ENCODE results near the gene SLC29A2.

Gene SLC29A2

DNA sequence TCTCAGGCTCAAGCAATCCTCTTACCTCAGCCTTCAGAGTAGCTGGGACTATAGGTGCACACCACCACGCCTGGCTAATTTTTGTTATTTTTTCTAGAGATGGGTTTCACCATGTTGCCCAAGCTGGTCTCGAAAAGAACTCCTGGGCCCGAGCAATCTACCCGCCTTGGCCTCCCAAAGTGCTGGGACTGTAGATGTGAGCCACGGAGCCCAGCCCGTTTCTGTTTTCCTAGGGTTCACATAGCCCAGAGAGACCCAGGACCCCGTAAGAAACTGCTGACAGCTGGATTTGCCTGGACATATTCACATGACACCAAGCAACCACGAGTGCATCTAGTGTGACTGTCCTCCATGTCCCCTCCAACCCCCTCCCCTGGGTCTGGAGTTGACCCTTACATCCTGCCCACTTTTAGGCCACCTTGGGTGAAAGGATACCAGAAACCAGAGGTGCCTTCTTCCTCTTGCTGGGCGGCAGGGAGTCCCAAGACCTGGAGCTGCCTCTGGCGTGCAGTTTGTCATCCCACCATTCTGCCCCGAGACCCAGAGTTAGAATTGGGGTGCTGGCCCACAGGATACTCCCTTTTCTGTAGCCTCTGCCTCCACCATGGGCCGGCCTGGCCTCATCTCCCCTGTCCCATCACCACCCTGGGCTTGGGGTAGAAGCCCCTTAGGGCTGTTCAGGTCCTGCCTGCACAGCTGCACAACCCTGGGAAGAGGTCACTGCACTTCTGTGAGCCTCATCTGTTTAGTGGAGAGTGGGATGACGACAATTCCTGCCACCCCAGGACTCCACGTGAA, 31.7 kb downstream of the SLC29A2 start:
- no peak for TF ChIP-seq CTCF (IDR thresholded peaks at IDR 0.05; ENCODE audit: control insufficient read depth, extremely low read depth, insufficient read depth)
- H3K4me3 ChIP-seq (ENCODE audit: low read depth, low read length), result no peak overlapping the region
- DNase-seq (ENCODE audit: low read depth), result no peak

DNA sequence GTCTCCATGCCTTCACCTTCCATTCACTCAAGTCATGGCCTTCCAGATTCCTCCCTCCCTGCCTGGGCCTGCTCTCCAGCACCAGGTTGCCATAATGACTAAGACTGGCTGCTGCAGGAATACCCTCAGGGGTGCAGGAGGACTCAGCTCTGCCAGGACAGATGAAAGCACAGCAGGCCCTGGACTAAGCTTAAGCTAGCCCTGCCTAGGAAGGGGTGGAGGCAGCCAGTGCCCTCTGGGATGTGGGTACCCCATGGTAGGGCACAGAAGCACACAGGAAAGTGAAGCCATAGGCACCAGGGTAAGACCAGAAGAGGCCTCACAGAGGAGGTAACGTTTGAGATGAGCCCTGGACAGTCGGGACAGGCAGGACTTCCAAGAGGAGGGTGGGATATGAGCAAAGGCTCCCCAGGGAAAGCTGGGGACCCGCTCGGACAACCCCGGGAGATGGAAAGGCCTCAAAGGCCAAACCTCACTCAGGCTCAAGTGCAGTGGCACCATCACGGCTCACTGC, 32.3 kb downstream of the SLC29A2 start:
- no peak for DNase-seq (ENCODE audit: low read depth)
- H3K4me3 ChIP-seq (ENCODE audit: low read depth, low read length), result no peak overlapping the region
- no peak for TF ChIP-seq CTCF (IDR thresholded peaks at IDR 0.05; ENCODE audit: control insufficient read depth, extremely low read depth, insufficient read depth)

DNA sequence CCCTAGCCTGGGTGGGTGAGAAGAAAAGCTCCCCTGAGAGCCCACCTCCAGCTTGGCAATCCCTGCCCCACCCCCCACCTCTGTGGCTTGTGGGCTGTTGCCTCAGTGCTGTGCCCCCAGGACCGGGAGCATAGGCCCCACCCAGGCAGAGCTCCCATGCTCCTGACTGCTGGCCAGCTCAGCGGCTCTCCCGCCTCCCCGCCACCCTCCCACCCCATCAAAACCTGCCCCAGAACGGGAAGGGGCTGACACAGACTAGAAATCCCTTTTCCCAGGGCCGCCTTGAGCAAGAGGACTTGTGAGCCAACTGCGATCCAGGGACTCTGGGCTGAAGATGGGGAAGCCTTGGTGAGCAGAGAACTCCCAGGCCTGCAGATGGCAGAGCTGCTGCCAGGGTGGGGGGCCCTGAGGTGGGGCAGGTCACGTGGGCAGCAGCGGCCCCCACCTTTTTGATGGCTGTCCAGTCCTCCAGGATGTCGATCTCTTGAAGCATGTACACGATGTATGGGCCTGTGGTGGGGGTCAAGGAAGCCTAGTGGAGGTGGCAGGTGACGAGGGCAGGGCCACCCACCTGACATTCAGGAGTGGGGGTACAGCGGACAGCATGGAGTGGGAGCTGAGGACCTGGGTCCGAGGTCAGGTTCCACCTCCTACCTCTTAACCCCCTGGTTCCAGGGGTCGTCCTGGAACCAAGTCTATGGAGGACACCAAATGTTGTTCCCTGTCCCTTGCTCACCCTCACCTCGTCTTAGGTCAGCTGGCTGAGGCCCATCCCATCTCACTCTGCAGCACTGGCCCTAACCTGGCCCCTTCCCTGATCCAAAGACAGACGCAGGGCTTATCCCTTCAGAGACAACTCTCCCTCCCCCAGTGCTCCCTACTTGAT, 33.0 kb downstream of the SLC29A2 start:
- TF ChIP-seq CTCF (IDR thresholded peaks at IDR 0.05; ENCODE audit: control insufficient read depth, extremely low read depth, insufficient read depth), result no peak
- no peak for DNase-seq (ENCODE audit: low read depth)
- no peak overlapping the region for H3K4me3 ChIP-seq (ENCODE audit: low read depth, low read length)

DNA sequence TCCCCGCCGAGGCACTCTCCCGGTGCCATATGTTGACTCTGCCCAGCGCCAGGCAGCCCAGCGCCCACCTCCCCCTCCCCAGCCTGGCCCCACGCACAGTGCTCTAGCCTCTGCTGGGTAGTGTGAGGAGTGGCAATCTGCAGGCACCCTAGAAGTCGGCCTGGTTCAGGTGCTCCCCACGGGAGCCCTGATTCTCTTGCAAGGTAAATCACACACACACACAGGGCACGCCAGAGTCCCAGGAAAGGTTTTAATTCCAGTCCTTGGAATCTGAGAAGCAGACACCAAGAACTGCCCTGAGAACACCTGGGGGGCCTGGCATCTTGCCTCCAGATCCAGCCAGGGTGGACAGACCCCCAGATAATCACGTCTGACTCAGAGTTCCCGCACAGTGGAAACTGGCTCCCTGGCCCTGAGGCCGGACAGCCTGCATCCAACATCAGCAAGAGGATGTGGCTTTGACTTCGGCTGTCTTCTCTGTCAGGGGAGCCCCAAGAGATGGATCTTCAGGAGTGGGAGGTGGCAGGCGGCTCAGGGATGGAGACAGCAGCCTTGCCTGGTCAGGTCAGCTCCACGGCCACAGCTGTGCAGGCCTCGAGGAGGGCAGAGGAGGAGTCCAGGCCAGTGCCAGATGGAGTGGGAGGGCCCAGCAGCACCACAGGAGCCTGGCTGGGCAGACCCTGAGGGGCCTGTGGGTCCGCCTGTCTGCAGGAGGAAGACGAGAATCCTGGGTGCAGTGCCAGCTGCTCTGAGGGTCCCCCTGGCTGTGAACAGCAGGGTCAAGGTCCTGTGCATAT, 34.3 kb downstream of the SLC29A2 start:
- H3K4me3 ChIP-seq (ENCODE audit: low read depth, low read length), result no peak overlapping the region
- TF ChIP-seq CTCF (IDR thresholded peaks at IDR 0.05; ENCODE audit: control insufficient read depth, extremely low read depth, insufficient read depth), result no peak
- DNase-seq (ENCODE audit: low read depth), result no peak

GRCh38 chr11:66336234-66337102, 35.1 kb downstream of the SLC29A2 start, which contains the start of gene RIN1:
Gene RIN1, minus strand, starts transcription at chr11:66336434. Its CDS starts 32 bp downstream, at chr11:66336402.
- H3K4me3 ChIP-seq (ENCODE audit: low read depth, low read length), result no peak within 1 kb of the TSS
- TF ChIP-seq CTCF (IDR thresholded peaks at IDR 0.05; ENCODE audit: control insufficient read depth, extremely low read depth, insufficient read depth), result peak; percentile 59
- DNase-seq (ENCODE audit: low read depth), result no peak

Measured in LNCaP clone FGC (cell line).